H1 (cell line): ENCODE data around the gene IFNL1. TPM values are rescaled to one million over a fixed set of nuclear protein-coding genes. Genes with fewer than 3 reads are reported as not detected.

ENCODE experiments used
- CTCF ChIA-PET: fragments of 300-600 bp; sonication (Branson Sonifier 250); formaldehyde crosslinking; loops from one replicate; lab custom pipeline; 2021; ENCODE audit not compliant: partially characterized antibody; lab: Charles Lee
- POLR2A ChIA-PET: fragments of 300-600 bp; sonication (Branson Sonifier 250); formaldehyde crosslinking; loops from one replicate; lab custom pipeline; 2021; ENCODE audit warnings: inconsistent platforms; ENCODE audit not compliant: partially characterized antibody; lab: Charles Lee
- DNase-seq, 2 experiments: peaks; one replicate each; pipeline versions ENCODE4 v3.0.0 to v3.0.0-alpha.2; 2010 to 2022; ENCODE audit warnings: low spot score in 2 of 2, low read depth in 1 of 2, mixed read lengths in 1 of 2
- FAIRE-seq: peaks from 2 replicates; lab custom pipeline; 2011; peaks lifted over from hg19 to GRCh38; lab: Jason Lieb, UNC
- H2AFZ ChIP-seq: 2 replicates; pipeline ENCODE4 v1.8.1; 2012; ENCODE audit warnings: low read length, inconsistent platforms
- H2AK5ac ChIP-seq: 2 replicates; pipeline ENCODE4 v1.6.1; 2013; ENCODE audit warnings: low read depth, low read length
- H2BK120ac ChIP-seq: replicated peaks from 2 replicates; pipeline ENCODE3; 2013; ENCODE audit warnings: low read depth, low read length, inconsistent platforms
- H2BK12ac ChIP-seq: 2 replicates; pipeline ENCODE4 v1.6.1; 2013; ENCODE audit warnings: low read depth, low read length
- H2BK15ac ChIP-seq: 2 replicates; pipeline ENCODE4 v1.6.1; 2013; ENCODE audit warnings: low read length
- H2BK20ac ChIP-seq: 2 replicates; pipeline ENCODE4 v1.6.1; 2013; ENCODE audit warnings: low read length
- H2BK5ac ChIP-seq: 2 replicates; pipeline ENCODE4 v1.6.1; 2013; ENCODE audit warnings: low read depth, low read length
- H3K14ac ChIP-seq: 2 replicates; pipeline ENCODE4 v1.6.1; 2013; ENCODE audit warnings: inconsistent platforms; ENCODE audit not compliant: insufficient read length
- H3K18ac ChIP-seq: 2 replicates; pipeline ENCODE4 v1.6.1; 2013; ENCODE audit warnings: low read length; ENCODE audit errors: extremely low read depth
- H3K23ac ChIP-seq: 2 replicates; pipeline ENCODE4 v1.6.1; 2013; ENCODE audit warnings: inconsistent platforms; ENCODE audit not compliant: insufficient read length
- H3K23me2 ChIP-seq: 2 replicates; pipeline ENCODE4 v1.6.1; 2013; ENCODE audit warnings: low read depth, low read length
- H3K27ac ChIP-seq: 2 replicates; pipeline ENCODE4 v1.6.1; 2011; ENCODE audit warnings: low read depth, low read length, inconsistent platforms
- H3K27me3 ChIP-seq, 4 experiments: replicated peaks in 1 of 4; 1 replicate in 1 of 4; 2 replicates in 3 of 4; pipeline versions ENCODE4 v1.6.1 to v1.8.1; 2011 to 2013; ENCODE audit warnings: low read length in 3 of 4, mild to moderate bottlenecking in 3 of 4, inconsistent platforms in 2 of 4, mixed read lengths in 2 of 4, moderate library complexity in 1 of 4; ENCODE audit not compliant: control insufficient read depth in 3 of 4, insufficient read depth in 3 of 4; ENCODE audit errors: extremely low read depth in 1 of 4
- H3K36me3 ChIP-seq, 4 experiments: 2 replicates each; pipeline versions ENCODE4 v1.6.1 to v1.8.1; 2011 to 2013; ENCODE audit warnings: mild to moderate bottlenecking in 4 of 4, low read length in 3 of 4, moderate library complexity in 2 of 4, control low read depth in 1 of 4, inconsistent platforms in 1 of 4; ENCODE audit not compliant: insufficient read depth in 4 of 4, control insufficient read depth in 2 of 4
- H3K4ac ChIP-seq: replicated peaks from 2 replicates; pipeline ENCODE3; 2013; ENCODE audit warnings: low read length, low read depth, mixed read lengths, inconsistent platforms; ENCODE audit not compliant: insufficient read length
- H3K4me1 ChIP-seq, 4 experiments: replicated peaks in 1 of 4; 1 replicate in 1 of 4; 2 replicates in 3 of 4; pipeline versions ENCODE4 v1.6.1 to v1.8.1; 2011 to 2013; ENCODE audit warnings: low read length in 3 of 4, inconsistent platforms in 2 of 4, mixed read lengths in 1 of 4; ENCODE audit not compliant: insufficient read depth in 4 of 4, control insufficient read depth in 3 of 4
- H3K4me2 ChIP-seq, 2 experiments: 2 replicates each; pipeline versions ENCODE4 v1.6.1 to v1.8.1; 2011 to 2013; ENCODE audit warnings: low read depth in 2 of 2, low read length in 2 of 2, control low read depth in 1 of 2, inconsistent platforms in 1 of 2, mild to moderate bottlenecking in 1 of 2; ENCODE audit not compliant: insufficient read depth in 1 of 2
- H3K4me3 ChIP-seq, 4 experiments: fragments of 200-600, 300-600 bp in 1 of 4; sonication (generic), shearing (Covaris generic), sonication (Bioruptor Twin) in 1 of 4; 2 replicates each; pipeline versions ENCODE4 v1.5.1 to v1.8.1; 2011 to 2016; ENCODE audit warnings: low read length in 4 of 4, low read depth in 3 of 4, control low read depth in 2 of 4, inconsistent platforms in 2 of 4, mild to moderate bottlenecking in 2 of 4, mixed read lengths in 1 of 4, moderate library complexity in 1 of 4; ENCODE audit not compliant: insufficient read depth in 2 of 4; ENCODE audit errors: extremely low read depth in 1 of 4
- H3K56ac ChIP-seq: replicated peaks from 2 replicates; pipeline ENCODE3; 2013; ENCODE audit warnings: low read depth, mild to moderate bottlenecking, mixed read lengths, low read length, inconsistent platforms; ENCODE audit not compliant: insufficient read length
- H3K79me1 ChIP-seq: 2 replicates; pipeline ENCODE4 v1.6.1; 2013; ENCODE audit warnings: low read depth, low read length, control low read depth
- H3K79me2 ChIP-seq, 2 experiments: 2 replicates each; pipeline versions ENCODE4 v1.6.1 to v1.8.1; 2012 to 2013; ENCODE audit warnings: low read length in 2 of 2, mild to moderate bottlenecking in 2 of 2, inconsistent platforms in 1 of 2; ENCODE audit not compliant: insufficient read depth in 2 of 2, control insufficient read depth in 1 of 2
- H3K9ac ChIP-seq, 4 experiments: replicated peaks in 1 of 4; 1 replicate in 1 of 4; 2 replicates in 3 of 4; pipeline versions ENCODE4 v1.6.1 to v1.8.1; 2011 to 2013; ENCODE audit warnings: low read depth in 3 of 4, low read length in 3 of 4, control low read depth in 2 of 4, mild to moderate bottlenecking in 2 of 4, moderate library complexity in 2 of 4, inconsistent platforms in 1 of 4; ENCODE audit errors: extremely low read depth in 1 of 4
- H3K9me3 ChIP-seq, 2 experiments: 2 replicates each; pipeline versions ENCODE4 v1.6.1 to v1.8.1; 2012 to 2013; ENCODE audit warnings: mild to moderate bottlenecking in 2 of 2, moderate library complexity in 2 of 2, control low read depth in 1 of 2, inconsistent platforms in 1 of 2, low read depth in 1 of 2, low read length in 1 of 2, mixed read lengths in 1 of 2; ENCODE audit not compliant: insufficient read depth in 2 of 2
- H4K20me1 ChIP-seq, 2 experiments: replicated peaks in 1 of 2; 2 replicates each; pipeline versions ENCODE3 to v1.8.1; 2011 to 2013; ENCODE audit warnings: inconsistent platforms in 2 of 2, low read length in 2 of 2, mild to moderate bottlenecking in 1 of 2; ENCODE audit not compliant: insufficient read depth in 2 of 2, control insufficient read depth in 1 of 2
- H4K5ac ChIP-seq: 2 replicates; pipeline ENCODE4 v1.6.1; 2013; ENCODE audit warnings: low read length, low read depth, mixed read lengths, inconsistent platforms; ENCODE audit not compliant: insufficient read length
- H4K8ac ChIP-seq: 2 replicates; pipeline ENCODE4 v1.8.0; 2013; ENCODE audit warnings: mild to moderate bottlenecking, moderate library complexity, low read length, inconsistent platforms; ENCODE audit not compliant: insufficient read depth; ENCODE audit errors: extremely low read depth
- H4K91ac ChIP-seq: replicated peaks from 2 replicates; pipeline ENCODE3; 2013; ENCODE audit warnings: low read length, mixed read lengths, inconsistent platforms; ENCODE audit not compliant: insufficient read length
- ASH2L ChIP-seq: fragments of 200-600, 300-600 bp; sonication (generic); IDR thresholded peaks from one replicate; pipeline ENCODE4 v1.7.1; 2017; ENCODE audit warnings: low read length
- EGR1 ChIP-seq: IDR thresholded peaks from 2 replicates; pipeline ENCODE4 v1.6.1; 2011; ENCODE audit warnings: low read depth, low read length, borderline replicate concordance
- EP300 ChIP-seq, 2 experiments: IDR thresholded peaks; 1 replicate in 1 of 2; 2 replicates in 1 of 2; pipeline ENCODE4 v1.6.1; 2011 to 2012; ENCODE audit warnings: low read depth in 2 of 2, low read length in 2 of 2, mild to moderate bottlenecking in 2 of 2, borderline replicate concordance in 1 of 2, inconsistent platforms in 1 of 2, moderate library complexity in 1 of 2
- FOSL1 ChIP-seq: IDR thresholded peaks from 2 replicates; pipeline ENCODE4 v1.6.1; 2011; ENCODE audit warnings: mild to moderate bottlenecking, low read depth, low read length, moderate library complexity; ENCODE audit not compliant: insufficient read depth
- HDAC6 ChIP-seq: IDR thresholded peaks from one replicate; pipeline ENCODE4 v1.7.1; 2012; ENCODE audit warnings: low read depth, mild to moderate bottlenecking, inconsistent platforms, low read length, moderate library complexity
- NRF1 ChIP-seq: IDR thresholded peaks from 2 replicates; pipeline ENCODE4 v1.6.1; 2011; ENCODE audit warnings: mild to moderate bottlenecking, low read depth, low read length, improper control_type of control experiment
- RAD21 ChIP-seq, 2 experiments: IDR thresholded peaks in 1 of 2; conservative IDR thresholded peaks in 1 of 2; 2 replicates each; pipeline ENCODE4 v1.6.1; 2011; ENCODE audit warnings: low read depth in 2 of 2, low read length in 2 of 2, improper control_type of control experiment in 1 of 2, inconsistent platforms in 1 of 2, mild to moderate bottlenecking in 1 of 2, moderate library complexity in 1 of 2
- SP2 ChIP-seq: IDR thresholded peaks from 2 replicates; pipeline ENCODE4 v1.6.1; 2012; ENCODE audit warnings: mild to moderate bottlenecking, low read length, inconsistent platforms
- SP4 ChIP-seq: IDR thresholded peaks from 2 replicates; pipeline ENCODE4 v1.6.1; 2012; ENCODE audit warnings: low read length, inconsistent platforms
- WGBS, 2 experiments: shearing (Covaris generic) in 1 of 2; methylation state at CpG; one replicate each; pipeline versions ENCODE4 v1.1.6 to v1.1.7; 2013 to 2015; ENCODE audit warnings: low lambda C conversion rate in 2 of 2, mixed read lengths in 2 of 2, inconsistent platforms in 1 of 2, low coverage in 1 of 2, missing lambda C conversion rate in 1 of 2; ENCODE audit not compliant: insufficient replicate concordance in 2 of 2, insufficient coverage in 1 of 2, insufficient read length in 1 of 2; ENCODE audit errors: extremely low coverage in 1 of 2, missing lambda C conversion rate in 1 of 2; 5-methylcytosine and 5-hydroxymethylcytosine counted together
- polyA plus RNA-seq, 7 experiments: library from polyadenylated mRNA; depleted of rRNA in 3 of 7; stranded (reverse) in 5 of 7; unstranded in 2 of 7; fragments of >200 nt in 5 of 7; fragments of 200-250 nt in 2 of 7; gene quantifications; 1 replicate in 5 of 7; 2 replicates in 1 of 7; 4 replicates in 1 of 7; pipeline versions ENCODE4 v1.2.1 to v1.2.3, GENCODE V29; 2011 to 2013; ENCODE audit warnings: missing spikeins in 2 of 7, mixed read lengths in 2 of 7
- total RNA-seq: library from RNA; stranded (reverse); fragmentation: NEBNext Ultra II Directional; extraction: Animal tissue kit (Norgen Biotek cat#: 25700); gene quantifications from 2 replicates; pipeline ENCODE4 v1.2.1, GENCODE V29; 2021

IFNL1 gene
- total and polyA plus RNA-seq, 2 of the 8 experiments (the other 6 are each of a cell fraction or from before 2014, with no cell fraction given), result not detected

GRCh38 chr19:39297931-39298634 is 1.9 kb downstream of the IFNL1 start:
- Histone ChIP-seq H3K4me3 (no peak overlapping the region), H2BK15ac (no peak overlapping the region), H4K91ac (no peak overlapping the region), H4K5ac (no peak overlapping the region), H4K20me1 (peaks cover 0 to 3% of the 10 kb centered on the region in 2 experiments), H3K9ac (no peak overlapping the region), H2BK120ac (no peak overlapping the region), H2BK12ac (no peak overlapping the region), H3K23me2 (peaks cover 2% of the 10 kb centered on the region; the same call in 1 of the 2 replicates), H3K79me2 (no peaks in the 10 kb centered on the region), H4K8ac (peak overlapping the region; percentile 45), H2AK5ac (no peak overlapping the region), H2BK5ac (no peak overlapping the region), H3K23ac (no peak overlapping the region), H3K14ac (no peak overlapping the region), H3K79me1 (no peaks in the 10 kb centered on the region), H3K4me1 (peaks cover 0 to 2% (median 0%) of the 10 kb centered on the region in 4 experiments; a peak in 2 of 7 replicates), H3K27ac (no peak overlapping the region), H3K9me3 (no peaks in the 10 kb centered on the region), H3K56ac (no peak overlapping the region), H2BK20ac (0 out of 2 replicates have a peak overlapping the region, but pooled peaks have one; percentile 7), H3K4ac (no peak overlapping the region), H3K4me2 (no peak overlapping the region), H3K36me3 (no peaks in the 10 kb centered on the region), H2AFZ (no peak overlapping the region; the same call in 1 of the 2 replicates), H3K18ac (no peak overlapping the region), H3K27me3 (no peaks in the 10 kb centered on the region)
- no peak for TF ChIP-seq SP4
- no peak for TF ChIP-seq RAD21 (IDR thresholded peaks at IDR 0.05 in 1 of 2, conservative IDR thresholded peaks at IDR 0.05 in 1 of 2; ENCODE audit: low read depth in 2 of 2, low read length in 2 of 2)
- TF ChIP-seq SP2, result no peak
- TF ChIP-seq EP300 (IDR thresholded peaks at IDR 0.05; ENCODE audit: borderline replicate concordance in 1 of 2, low read depth in 2 of 2, low read length in 2 of 2), result no peak
- TF ChIP-seq EGR1, result no peak
- no peak for TF ChIP-seq ASH2L
- no peak for TF ChIP-seq NRF1
- no peak for TF ChIP-seq HDAC6
- no peak for TF ChIP-seq FOSL1
- ChIA-PET CTCF (interaction anchor here (0.7 kb wide), 1 partner anchor 81 kb away, joined by 3 read pairs; no protein-coding TSS in a partner anchor), POLR2A (no interaction called here)
- DNase-seq, result no peak
- WGBS, 2 experiments, result 92% methylated on average over 17 of the region's 17 CpGs; no CpG with 5 or more reads in 1 of the 2 experiments
- no peak for FAIRE-seq
